Occipital lobe (tissue), 2 donors: ENCODE measurements around the gene NENF. TPM values are rescaled to one million over a fixed set of nuclear protein-coding genes. Genes with fewer than 3 reads are reported as not detected.
"Not testable (repeated sequence)": the region's sequence is repeated elsewhere in the genome, so short reads cannot be mapped to it uniquely, and the experiment has no call there.

Experiments used
- DNase-seq: peaks from one replicate; lab custom pipeline; 2025; lab: John Stamatoyannopoulos, UW
- total RNA-seq: library from RNA; depleted of rRNA; stranded (reverse); fragments of >200 nt; gene quantifications from one replicate; pipeline ENCODE4 v1.2.3, GENCODE V29; 2014

NENF gene
- total RNA-seq, 1 donor from 2014 or later = 14.8 TPM

DNA sequence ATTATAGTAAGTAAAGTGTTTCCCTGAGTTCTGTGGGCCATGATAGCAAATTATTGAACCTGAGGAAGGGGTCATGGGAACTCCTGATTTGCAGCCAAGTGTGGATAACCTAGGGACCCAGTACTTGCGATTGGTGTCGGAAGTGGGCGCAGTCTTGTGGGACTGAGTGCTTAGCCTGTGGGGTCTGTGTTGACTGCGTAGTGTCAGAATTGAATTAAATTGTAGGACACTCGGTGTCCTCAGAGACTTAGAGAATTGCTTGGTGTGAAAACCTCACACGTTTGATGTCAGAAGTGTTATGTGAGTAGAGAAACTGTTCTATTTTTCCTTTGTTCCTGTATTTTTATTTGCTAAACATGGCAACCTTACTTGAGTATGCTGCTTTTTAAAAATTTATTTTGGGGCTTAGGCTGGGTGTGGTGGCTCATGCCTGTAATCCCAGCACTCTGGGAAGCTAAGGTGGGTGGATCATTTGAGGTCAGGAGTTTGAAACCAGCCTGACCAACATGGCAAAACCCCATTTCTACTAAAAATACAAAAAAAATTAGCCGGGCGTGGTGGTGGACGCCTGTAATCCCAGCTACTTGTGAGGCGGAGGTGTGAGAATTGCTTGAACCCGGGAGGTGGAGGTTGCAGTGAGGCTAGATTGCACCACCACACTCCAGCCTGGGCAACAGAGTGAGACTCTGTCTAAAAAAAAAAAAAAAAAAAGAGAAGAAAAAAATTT is 48.2 kb downstream of the NENF start:
- not testable (repeated sequence) for DNase-seq

DNA sequence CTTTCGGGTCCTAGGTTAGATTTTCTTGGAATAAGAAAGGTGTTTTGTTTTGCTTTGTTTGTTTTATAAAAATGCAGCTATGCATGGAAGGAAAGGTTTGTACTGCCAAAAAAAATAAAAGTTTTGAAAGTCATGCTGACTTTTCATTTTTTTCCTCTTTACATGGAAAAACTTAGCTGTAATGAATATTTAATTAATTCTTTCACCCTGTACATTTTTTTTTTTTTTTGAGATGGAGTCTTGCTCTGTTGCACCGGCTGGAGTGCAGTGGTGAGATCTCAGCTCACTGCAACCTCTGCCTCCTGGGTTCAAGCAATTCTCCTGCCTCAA is 48.7 kb downstream of the NENF start:
- no peak for DNase-seq

DNA sequence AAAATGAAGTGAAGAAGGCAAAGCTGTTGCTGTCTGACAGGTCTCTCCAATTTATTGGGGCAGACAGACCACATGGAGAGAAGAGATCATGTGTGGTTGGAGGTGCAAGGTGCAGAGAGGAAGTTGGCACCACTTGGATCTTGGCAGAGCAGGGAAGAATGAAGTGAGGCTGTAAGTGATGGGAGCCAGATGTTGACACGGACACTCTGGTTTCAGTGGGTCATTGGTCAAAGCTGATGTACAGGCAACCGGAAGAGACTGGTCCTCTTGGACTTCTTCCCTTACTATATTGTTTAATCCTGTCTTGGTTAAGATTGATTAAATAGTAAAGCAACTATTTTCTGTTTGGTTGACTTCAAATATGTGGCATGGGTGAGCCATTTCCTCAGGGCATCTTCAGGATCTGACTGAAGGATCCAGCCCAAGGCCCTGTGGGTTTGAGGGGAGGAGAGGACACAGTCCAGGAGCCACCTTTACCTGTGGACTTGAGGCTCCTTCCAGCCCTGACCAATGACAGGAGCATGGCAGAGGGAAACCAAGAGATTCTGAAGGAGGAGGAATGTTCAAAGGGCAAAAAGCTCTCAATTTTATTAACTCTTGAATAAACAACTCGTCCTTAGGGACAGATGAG is 49.4 kb downstream of the NENF start:
- DNase-seq = no peak

DNA sequence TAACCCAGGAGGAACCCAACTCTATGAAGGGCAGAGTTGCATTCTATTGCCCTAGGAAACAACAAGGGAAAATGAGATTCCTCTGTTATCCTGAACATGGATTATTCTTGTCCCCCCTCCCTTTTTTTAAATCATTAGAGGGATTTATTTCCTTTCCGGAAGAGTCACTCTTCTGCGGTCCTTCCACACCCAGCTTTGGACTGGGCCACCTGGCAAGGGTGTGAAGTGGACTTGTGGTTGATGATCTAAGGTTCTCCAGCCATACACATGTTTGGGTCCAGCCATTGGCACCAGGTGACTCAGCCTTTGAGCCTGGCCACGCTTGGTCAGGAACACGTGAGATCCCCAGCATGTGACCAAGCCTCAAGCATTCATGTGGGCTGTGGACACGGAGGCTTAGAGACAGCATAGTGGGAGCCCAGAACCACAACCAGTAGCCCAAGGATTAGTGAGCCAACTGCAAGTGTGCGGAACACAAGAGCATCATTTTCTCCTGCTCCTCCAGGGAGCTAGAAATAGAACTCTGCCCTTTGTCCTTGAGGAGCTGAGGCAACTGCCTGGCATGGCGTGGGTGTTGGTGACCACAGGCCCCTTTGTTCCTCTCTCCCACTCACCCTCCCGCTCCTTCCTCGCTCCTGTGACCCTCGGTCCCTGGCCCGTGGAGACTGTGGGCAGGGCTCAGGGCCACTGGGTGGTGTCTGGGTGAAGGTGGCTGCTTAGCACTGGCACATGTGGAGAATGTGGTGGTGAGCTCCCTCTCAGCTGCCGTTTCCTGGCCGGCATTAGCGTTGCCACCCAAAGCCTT is 50.1 kb downstream of the NENF start:
- DNase-seq = no peak

DNA sequence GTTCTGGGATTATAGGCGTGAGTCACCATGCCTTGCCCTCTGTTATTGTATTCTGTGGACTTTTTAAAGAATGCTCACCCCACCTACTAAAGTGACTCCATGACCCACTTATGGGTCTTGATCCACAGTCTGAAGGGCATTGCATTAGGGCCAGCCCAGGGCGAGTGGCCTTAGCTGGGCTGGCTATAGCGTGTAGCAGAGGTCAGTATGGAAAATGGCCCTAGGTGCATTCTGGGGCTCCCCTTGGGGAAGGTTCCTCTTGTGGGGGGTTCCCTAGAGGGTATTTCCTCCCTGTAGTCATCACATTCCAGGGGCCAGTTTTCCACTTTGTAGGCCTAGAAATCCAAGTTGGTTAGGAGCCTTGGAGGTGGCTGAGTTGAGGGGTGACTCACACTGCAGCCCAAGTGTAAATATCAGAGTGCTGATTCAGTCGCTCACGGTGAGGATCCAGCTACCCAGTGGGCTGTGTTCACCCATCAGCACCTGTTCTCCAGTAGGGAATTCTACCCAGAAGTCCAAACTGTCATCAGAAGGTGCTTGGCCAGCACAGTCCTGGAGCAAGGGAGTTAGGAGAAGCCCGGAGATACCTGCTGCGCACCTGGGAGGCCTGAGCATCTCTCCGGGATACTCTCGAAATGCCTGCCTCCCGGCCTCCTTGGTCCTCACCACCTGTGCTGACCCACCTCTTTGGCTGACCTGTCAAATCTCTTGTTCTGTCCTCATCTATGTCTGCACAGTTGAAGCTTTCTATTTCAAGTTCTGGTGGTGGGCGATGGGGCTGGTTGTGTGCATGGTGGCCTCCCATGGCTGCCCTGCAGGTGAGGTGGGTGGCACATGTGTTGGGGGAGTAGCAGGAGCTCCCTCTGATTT is 52.2 kb downstream of the NENF start:
- DNase-seq = no peak

DNA sequence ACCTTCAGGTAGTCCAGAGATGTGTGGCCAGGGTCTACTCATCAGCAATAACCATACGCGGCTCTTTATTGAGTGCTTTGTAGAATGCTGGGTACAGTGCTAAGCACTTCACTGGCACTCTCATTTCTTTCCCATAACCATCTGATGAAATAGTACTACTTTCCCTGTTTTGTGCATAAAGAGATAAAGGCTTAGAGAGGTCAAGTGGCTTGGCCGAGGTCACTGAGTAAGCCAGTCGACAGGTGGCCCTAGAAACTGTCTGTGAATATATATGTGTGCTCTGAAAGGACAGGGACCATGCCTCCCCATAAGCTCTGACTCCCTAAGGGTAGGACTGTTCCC is 52.8 kb downstream of the NENF start:
- DNase-seq = no peak

DNA sequence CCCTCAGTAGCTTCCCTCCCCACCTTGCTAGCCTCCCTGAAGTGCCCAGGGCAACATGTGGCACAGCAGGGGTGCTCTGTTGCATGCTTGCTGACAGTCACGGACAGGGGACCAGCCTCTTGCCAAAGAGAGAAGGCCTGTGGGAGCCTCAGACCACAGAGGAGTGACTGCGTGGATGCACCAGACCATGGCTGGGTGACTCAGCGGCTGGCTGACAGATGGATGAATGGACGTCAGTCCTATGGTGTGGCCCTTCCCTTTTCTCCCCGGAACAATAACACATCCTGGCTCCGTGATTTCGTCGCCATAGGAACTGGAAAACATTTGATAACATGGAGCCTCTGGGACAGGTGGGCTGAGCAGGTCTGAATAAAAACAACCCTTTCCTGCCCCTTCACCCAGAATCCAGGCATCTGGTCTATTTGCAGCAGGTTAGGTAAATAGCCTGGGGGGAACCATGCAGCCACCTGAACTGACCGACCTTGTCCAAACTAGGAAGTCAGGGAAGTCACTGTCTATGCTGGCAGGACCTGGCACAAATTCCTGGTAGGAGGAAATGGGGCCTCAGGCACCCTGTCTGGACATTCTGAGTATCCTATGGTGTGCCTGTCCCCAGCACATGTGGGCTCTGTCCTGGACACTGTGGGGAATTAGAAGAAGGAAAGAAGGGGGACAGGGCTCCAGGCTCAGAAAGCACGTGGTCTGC is 53.3 kb downstream of the NENF start:
- no peak for DNase-seq

DNA sequence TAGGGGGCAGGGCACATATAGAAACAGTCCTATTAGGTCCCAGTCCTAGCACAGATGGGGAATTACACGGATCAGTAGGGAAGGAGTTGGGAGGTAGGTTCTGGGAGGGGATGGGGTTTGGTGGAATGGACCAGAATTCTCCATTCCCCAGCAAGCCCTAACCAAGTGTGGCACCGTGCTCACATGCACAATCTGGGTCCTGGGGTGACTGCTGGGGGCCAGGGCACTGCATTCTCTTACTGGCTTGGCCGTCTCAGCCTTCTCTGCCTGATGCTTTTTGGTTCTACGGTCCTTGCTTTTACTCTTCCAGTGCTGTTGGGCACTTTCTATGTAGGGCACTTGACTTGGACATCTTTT is 53.9 kb downstream of the NENF start:
- DNase-seq = no peak

DNA sequence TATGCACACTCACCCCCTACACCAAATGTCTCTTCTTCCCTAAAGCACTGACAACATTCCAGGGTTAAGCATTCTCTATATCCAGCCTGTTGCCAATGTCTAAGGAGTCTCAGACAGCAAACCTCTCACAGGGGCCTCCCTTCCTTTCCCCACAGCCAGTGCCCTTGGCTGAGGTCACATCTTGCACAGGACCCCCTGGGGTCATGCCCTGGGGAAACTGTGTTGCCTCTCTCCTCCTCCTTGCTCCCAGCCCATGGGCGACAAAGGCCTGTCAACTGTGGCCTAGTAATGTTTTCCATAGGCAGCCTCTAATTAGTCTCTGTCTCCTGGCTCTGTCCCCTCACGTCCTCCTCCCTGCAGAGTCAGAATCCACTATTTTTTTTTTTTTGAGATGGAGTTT is 54.6 kb downstream of the NENF start:
- DNase-seq = no peak

DNA sequence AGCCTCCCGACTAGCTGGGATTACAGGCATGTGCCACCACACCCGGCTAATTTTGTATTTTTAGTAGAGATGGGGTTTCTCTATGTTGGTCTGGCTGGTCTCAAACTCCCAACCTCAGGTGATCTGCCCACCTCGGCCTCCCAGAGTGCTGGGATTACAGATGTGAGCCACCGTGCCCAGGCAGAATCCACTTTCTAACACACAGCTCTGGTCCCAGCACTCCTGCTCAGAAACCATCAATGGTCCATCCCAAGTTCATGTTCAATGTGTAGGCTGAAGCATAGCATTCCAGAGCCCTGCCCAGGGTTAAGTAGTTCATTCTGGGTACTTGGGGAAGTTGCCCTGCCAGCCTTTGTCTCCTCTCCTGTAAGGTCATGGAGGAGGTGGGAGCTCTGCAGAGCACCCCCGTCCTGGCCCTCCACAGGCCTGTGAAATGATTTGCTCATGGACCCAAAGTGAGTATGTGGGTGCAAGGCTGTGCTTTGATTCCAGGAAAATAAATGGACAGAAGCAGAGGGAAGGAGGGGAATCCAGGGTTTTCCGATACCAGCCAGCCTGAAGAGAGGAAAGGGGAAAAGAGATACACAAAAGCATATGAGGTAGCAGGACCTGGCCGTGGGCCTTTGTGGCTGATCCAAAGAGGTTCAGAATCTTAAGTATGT is 55.2 kb downstream of the NENF start:
- no peak for DNase-seq

DNA sequence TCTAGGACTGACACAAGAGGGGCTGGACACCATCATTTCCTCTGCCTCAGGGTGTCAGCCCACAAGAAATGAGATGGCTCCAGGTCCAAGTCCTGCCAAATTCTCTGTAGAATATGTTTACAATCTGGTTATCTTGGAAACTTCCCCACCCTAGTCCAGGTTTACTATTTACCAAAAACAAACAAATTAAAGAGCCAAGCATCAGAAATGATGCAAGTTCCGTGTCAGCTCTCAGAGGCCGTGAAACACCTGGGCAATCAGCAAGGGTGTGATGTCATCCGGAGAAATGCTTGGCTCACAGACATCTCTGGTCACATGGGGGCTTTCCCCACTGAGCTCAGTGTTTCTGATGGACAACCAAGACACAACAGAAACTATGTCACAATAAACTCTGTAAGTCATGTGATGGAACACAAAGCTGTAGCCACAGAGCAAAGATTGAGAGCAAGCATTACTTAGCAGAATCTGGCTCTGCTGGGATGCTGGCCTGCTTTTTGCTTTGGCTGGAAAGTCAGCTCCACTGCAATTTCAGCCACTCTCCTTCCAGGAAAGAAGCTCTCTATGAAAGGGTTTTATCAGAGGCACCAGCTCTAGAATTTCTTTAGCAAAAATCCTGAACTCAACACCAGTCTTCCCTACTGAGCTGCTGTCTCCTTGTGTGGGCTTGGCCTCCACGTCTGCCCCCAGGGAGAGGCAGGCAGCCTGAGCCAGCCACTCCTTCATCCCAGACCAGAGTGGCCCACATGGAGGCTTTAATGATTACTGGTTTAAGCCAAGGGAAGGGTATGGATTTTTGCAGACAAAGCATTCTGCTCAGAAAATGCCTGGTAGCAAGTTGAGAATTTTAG is 55.9 kb downstream of the NENF start:
- DNase-seq = no peak

DNA sequence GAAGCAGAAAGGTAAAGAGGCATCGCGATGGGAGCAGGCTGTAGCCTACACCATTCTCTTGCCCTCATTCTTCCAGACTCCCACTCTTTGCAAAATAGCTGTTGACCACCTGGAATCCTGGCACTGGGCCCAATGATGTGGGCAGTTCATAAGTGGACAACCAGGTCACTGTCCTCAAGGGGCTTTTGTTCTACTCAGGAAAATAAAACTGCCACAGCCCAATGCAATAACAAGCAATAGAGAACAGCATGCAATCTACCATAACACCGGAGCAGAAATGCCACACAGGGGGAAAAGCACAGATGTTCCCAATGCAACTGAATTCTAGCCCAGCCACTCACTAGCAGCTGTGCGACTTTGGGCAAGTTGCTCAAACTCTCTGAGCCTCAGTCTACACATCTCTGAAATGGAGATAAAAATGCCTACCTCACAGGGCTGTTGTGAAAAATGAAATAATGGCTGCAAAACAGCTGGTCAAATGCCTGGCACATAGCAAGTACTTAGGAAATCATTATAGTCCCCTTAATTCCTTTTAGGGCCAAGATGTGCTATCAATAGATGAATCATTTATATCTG is 56.7 kb downstream of the NENF start:
- DNase-seq = no peak

DNA sequence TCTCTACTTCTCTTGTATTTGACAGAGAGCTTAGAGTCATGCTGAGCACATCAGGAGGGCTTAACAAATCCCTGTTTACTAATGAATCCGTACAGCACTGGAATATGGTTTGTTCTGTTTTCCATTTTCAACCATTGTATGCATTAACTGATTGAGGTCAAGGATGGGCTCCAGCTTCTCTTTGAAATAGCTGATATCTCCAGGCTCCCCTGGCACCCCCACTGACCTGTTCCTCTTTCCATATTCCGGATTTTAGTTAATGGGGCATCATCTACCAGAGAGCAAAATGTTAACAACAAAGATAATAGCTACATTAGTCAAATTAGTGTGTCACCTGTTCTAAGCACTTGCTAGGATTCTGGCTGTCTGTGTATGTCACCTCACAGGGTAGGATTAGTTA is 57.6 kb downstream of the NENF start:
- DNase-seq = no peak

DNA sequence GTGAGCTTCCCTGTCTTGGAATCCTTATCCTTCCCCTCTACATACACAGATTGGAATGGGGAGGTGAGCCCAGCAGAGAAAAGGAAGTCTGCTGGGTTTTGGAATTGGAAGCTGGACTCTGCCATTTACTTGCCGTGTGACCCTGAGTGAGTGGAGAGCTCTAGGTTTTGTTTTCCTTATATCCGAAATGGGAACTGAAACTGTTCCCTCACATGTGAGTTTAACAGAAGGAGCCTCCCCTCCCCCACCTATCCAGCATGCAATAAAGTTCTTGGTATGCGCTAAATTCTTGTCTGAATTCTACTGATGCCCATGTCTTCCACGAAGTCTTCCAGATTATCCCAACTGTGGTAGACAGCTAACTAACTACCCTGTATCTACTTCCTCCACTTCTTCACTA is 58.7 kb downstream of the NENF start:
- no peak for DNase-seq

Other genes with a start within 250 kb of the NENF start
- 34.5 TPM for gene PPP2R5A, start 147.5 kb upstream of the NENF start, total RNA-seq
- gene PACC1, start 18.0 kb upstream of the NENF start, total RNA-seq = 25.4 TPM
- gene ATF3, start 175.8 kb downstream of the NENF start, total RNA-seq = 3.1 TPM